DND-41 (cell line): ENCODE results near the gene ESYT3.
"Not testable (repeated sequence)": the region's sequence is repeated elsewhere in the genome, so short reads cannot be mapped to it uniquely, and the experiment has no call there.

Source experiments
- CTCF ChIP-seq: IDR thresholded peaks from 2 replicates; pipeline ENCODE4 v1.5.1; 2012; ENCODE audit warnings: borderline replicate concordance, low read length, moderate library complexity, mild to moderate bottlenecking; ENCODE audit not compliant: poor library complexity, severe bottlenecking; ENCODE audit errors: extremely low read depth
- EZH2 ChIP-seq: IDR thresholded peaks from 3 replicates; pipeline ENCODE4 v1.6.1; 2012; ENCODE audit warnings: borderline replicate concordance, low read depth, mild to moderate bottlenecking, moderate library complexity, low read length, inconsistent platforms; ENCODE audit not compliant: severe bottlenecking

DNA sequence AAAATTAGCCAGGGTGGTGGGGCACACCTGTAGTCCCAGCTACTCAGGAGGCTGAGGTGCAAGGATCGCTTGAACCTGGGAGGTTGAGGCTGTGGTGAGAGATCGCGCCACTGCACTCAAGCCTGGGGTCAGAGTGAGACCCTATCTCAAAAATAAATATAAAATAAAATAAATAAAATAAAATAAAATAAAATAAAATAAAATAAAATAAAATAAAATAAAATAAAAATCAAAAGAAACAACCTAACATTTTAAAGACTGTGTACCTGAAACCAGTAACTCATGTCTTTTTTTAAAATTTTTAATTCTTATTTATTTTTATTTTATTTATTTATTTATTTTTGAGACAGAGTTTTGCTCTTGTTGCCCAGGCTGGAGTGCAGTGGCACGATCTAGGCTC lies 7.7 kb upstream of the ESYT3 start:
- not testable (repeated sequence) for TF ChIP-seq CTCF, EZH2
